IMR-90 (cell line): ENCODE measurements around the gene AKIRIN2.

Experiments
- CEBPB ChIP-seq: IDR thresholded peaks from 2 replicates; pipeline ENCODE4 v1.6.1; 2012; ENCODE audit warnings: low read depth, low read length, improper control_type of control experiment
- CTCF ChIP-seq: conservative IDR thresholded peaks from 2 replicates; pipeline ENCODE4 v1.5.1; 2012; ENCODE audit warnings: mild to moderate bottlenecking, low read depth, low read length, improper control_type of control experiment
- FOS ChIP-seq: fragments of 150-350 bp; IDR thresholded peaks from 2 replicates; pipeline ENCODE4 v1.6.1; 2016; ENCODE audit warnings: low read depth, low read length
- NFE2L2 ChIP-seq: fragments of 150-350 bp; IDR thresholded peaks from 2 replicates; pipeline ENCODE4 v1.6.1; 2016; ENCODE audit warnings: low read depth, mild to moderate bottlenecking, low read length
- POLR2A ChIP-seq: IDR thresholded peaks from 2 replicates; pipeline ENCODE4 v1.6.1; 2012; ENCODE audit warnings: mild to moderate bottlenecking, low read depth, low read length
- SMC3 ChIP-seq: fragments of 150-350 bp; IDR thresholded peaks from 2 replicates; pipeline ENCODE4 v1.6.1; 2016; ENCODE audit warnings: low read depth, mild to moderate bottlenecking, antibody characterized with exemption, low read length, moderate library complexity
- USF2 ChIP-seq: fragments of 150-350 bp; IDR thresholded peaks from 2 replicates; pipeline ENCODE4 v1.6.1; 2017; ENCODE audit warnings: mild to moderate bottlenecking, antibody characterized with exemption, low read length, low read depth

- no peak for TF ChIP-seq USF2
- TF ChIP-seq CTCF = no peak
- peak; percentile 82 for TF ChIP-seq CEBPB
- no peak for TF ChIP-seq POLR2A
- TF ChIP-seq FOS = no peak
- no peak for TF ChIP-seq SMC3
- no peak for TF ChIP-seq NFE2L2
These were observed 41.0 kb downstream of the AKIRIN2 start for GRCh38 chr6:87661016-87661415.
